PC-3 (cell line): ENCODE measurements around the gene DENND6B.

ENCODE experiments used
- EZH2phosphoT487 ChIP-seq: fragments of 300-600 bp; sonication (generic); IDR thresholded peaks from 2 replicates; pipeline ENCODE4 v1.6.1; 2018; ENCODE audit warnings: mild to moderate bottlenecking, antibody characterized with exemption, low read length, borderline replicate concordance
- TF ChIP-seq, protein P1 (sequence below): fragments of 300-600 bp; sonication (generic); conservative IDR thresholded peaks from 2 replicates; pipeline ENCODE4 v1.5.1; 2017; ENCODE audit warnings: antibody characterized with exemption, low read depth, mild to moderate bottlenecking, low read length

- no peak for TF ChIP-seq EZH2phosphoT487
- TF ChIP-seq, protein P1, sequence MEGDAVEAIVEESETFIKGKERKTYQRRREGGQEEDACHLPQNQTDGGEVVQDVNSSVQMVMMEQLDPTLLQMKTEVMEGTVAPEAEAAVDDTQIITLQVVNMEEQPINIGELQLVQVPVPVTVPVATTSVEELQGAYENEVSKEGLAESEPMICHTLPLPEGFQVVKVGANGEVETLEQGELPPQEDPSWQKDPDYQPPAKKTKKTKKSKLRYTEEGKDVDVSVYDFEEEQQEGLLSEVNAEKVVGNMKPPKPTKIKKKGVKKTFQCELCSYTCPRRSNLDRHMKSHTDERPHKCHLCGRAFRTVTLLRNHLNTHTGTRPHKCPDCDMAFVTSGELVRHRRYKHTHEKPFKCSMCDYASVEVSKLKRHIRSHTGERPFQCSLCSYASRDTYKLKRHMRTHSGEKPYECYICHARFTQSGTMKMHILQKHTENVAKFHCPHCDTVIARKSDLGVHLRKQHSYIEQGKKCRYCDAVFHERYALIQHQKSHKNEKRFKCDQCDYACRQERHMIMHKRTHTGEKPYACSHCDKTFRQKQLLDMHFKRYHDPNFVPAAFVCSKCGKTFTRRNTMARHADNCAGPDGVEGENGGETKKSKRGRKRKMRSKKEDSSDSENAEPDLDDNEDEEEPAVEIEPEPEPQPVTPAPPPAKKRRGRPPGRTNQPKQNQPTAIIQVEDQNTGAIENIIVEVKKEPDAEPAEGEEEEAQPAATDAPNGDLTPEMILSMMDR, result no peak
Observed at GRCh38 chr22:50275181-50276055, 51.4 kb downstream of the DENND6B start.
